HG03354 (cell line): Measurements from ENCODE around the gene USPL1.

Experiments used
- ATAC-seq: cut with Tn5 transposase; IDR thresholded peaks from one replicate; pipeline ENCODE4 v1.9.1; 2021; ENCODE audit warnings: mild to moderate bottlenecking; ENCODE audit not compliant: unreplicated experiment, poor library complexity, severe bottlenecking

The USPL1 gene

GRCh38 chr13:30652746-30653386, 35.1 kb downstream of the USPL1 start:
- no peak for ATAC-seq

GRCh38 chr13:30654430-30654829, 36.7 kb downstream of the USPL1 start:
- no peak for ATAC-seq

DNA sequence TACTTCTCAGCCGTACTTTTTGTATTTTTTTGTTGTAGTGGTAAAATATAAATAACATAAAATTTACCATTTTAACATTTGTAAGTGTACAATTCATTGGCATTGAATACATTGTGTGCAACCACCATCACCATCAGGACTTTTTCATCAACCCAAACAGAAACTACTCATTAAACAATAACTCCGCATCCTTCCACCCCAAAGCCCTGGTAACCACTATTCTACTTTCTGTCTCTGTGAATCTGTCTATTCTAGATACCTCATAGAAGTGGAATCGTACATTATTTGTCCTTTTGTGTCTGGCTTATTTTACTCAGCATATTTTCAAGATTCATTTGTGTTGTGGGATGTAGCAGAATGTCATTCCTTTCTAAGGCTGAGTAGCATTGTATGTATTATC, 38.5 kb downstream of the USPL1 start:
- no peak for ATAC-seq

- no peak for ATAC-seq
Observed at GRCh38 chr13:30659980-30660379, 42.3 kb downstream of the USPL1 start.

- ATAC-seq, result no peak
Observed at GRCh38 chr13:30660796-30661195, 43.1 kb downstream of the USPL1 start.

- ATAC-seq, result no peak
Observed at GRCh38 chr13:30664689-30665275, 47.1 kb downstream of the USPL1 start.

DNA sequence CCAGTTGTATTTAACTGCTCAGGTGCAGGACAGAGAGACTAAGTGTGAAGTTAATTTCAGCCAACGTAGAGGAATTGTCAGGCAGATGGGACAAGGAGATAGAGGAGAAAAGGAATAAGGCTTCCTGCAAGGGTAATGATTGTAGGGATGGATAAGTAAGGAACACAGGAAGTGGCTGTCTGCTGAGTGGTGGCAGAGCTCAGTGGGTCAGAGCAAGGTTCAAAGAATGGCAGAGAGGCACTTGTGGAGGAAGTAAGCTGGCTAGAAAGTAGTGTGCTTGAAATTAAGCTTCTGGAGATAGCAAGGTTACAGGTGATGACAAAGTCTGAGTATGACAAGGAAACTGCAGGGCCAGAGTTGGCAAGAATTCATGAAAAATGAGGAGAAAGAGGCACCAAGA, 47.9 kb downstream of the USPL1 start:
- ATAC-seq, result no peak

DNA sequence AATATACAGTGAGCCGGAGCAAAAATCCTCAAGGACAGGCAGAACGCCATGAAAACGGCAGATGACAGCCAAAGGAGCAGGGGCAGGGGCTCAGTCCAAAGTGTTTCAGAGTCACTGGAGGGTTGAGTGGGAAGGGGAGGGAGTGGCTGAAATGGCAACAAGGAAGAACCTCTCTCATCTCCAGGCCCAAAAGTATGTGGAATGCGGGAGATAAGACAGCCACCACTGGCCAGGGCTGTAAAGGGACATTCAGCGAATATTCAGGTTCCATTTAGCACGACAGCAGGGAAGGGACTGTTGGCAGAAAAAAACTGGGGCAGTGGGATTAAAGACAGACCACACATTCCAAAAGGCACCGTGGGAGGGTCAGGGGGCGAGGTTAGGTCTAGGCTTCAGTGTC, 48.4 kb downstream of the USPL1 start:
- ATAC-seq, result no peak

GRCh38 chr13:30667014-30667413, 49.3 kb downstream of the USPL1 start:
- no peak for ATAC-seq

- no peak for ATAC-seq
Observed at GRCh38 chr13:30668312-30668711, 50.6 kb downstream of the USPL1 start.

DNA sequence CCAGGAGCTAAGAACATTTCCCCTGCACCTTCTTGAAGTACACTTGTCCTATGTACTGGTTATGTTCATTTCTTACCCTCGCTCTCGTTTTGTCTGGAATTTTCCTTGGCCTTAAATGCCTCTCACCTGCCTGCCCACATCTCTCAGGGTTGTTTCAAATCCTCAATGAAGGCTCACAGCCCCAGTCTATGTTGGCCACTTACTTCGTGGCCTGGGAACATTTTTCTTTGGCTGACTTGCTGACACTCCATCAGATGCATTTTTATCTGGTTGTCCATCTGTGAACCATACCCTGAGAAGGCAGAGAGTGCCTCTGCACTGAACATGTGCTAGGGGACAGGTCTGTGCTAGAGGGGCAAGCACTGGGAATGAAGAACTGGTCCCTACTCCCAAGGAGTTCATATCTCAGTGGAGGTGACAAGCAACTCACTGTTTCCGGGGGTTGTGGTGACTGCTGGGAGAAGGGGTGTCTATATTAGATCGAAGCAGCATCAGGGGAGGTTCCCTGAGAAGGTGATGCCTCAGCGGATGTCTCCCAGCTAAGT, 53.6 kb downstream of the USPL1 start:
- no peak for ATAC-seq

DNA sequence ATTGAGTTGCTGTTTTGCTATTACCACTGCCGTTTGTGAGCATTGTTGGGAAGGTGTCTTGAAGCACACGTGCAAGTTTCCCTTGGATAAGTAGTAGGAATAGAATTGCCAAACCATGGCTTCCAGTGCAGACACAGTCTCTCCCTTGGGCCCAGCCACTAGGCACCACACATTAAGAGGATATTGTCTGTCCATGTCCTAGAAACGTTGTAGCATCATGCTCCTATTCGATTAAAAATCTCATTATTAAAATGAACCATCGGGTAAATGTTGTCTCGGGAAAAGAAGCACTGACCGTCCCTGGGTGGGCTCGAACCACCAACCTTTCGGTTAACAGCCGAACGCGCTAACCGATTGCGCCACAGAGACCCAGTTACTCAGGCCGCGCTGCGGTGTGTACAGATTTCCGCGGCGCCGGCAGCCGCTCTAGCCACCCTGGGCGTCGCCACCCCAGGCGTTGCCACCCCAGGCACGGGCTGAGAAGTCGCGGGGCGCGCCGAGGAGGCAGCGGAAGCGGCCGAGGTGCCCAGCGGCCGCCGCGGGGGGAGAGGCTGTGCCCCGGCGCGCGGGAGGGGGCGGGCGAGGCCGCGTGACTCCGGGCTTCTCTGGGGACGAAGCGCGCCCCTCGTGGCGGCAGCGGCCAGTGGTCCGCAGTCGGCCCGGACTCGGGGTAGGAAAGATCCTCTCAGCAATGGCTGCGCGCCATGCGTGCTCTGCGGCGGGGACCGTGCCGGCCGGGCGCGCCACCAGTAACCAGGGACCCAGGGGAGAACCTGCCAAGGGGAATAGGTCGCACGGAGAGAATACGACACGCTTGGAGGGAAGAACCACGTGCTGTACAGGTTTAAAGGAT, 56.2 kb downstream of the USPL1 start:
- ATAC-seq, result peak; percentile 94

GRCh38 chr13:30675717-30676116, 58.0 kb downstream of the USPL1 start:
- ATAC-seq, result no peak

DNA sequence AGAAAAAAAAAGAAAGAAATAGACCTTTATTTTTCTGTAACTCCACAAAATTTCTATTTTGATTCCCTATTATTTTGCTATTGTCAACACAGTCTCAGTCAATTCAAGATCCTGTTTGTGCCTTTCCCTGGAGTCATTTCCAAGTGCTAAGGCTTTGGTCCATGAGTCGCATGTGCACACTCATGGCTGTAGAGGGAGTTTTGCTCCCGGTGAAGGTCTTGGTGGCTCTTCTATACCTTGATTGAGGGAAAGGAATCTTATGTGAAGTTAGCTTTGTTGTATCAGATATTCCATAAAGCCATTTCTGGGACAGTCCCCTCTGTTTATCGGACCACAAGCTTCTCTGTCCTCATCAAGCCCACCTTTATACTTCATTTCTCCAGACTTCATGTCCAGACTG, 59.0 kb downstream of the USPL1 start:
- no peak for ATAC-seq

DNA sequence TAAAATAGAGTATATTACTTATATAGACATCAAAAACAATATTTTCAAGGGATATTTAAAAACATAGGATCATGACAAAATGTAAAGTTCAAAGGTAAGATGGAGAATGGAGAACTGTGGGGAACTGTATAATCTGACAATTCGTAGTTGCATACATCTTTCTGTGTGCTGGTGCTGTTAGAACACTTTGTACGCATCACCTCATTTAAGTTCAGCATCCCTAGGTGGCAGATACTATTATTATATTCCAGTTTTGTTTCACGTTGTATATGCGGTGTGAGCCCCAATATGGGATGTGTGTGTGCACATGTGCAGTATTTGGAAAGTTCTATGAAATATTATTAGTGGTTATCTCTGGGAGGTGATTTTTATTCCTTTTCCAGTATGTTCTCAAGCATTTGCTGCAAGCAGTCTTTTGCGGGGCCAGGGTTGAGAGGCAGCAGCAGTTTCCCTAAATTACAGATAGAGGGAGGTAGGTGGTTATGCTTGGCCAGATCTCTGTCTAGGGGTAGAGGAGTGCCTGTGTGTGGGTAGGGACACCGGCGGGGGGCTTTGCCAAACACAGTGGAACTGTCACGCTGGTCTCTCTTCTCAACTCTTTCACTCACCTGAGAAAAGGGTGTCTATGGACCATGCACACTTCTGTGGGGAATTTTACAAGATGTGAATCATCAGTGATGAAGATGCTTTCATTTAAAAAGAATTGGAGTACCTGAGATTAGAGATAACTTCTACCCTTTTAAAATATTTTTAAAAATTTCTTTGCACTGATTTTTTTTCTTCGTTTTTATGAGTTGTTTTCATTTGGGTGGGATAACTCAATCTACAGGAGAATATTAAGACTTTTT, 62.0 kb downstream of the USPL1 start:
- peak; percentile 63 for ATAC-seq

- ATAC-seq, result no peak
Observed at GRCh38 chr13:30681843-30682242, 64.1 kb downstream of the USPL1 start.

DNA sequence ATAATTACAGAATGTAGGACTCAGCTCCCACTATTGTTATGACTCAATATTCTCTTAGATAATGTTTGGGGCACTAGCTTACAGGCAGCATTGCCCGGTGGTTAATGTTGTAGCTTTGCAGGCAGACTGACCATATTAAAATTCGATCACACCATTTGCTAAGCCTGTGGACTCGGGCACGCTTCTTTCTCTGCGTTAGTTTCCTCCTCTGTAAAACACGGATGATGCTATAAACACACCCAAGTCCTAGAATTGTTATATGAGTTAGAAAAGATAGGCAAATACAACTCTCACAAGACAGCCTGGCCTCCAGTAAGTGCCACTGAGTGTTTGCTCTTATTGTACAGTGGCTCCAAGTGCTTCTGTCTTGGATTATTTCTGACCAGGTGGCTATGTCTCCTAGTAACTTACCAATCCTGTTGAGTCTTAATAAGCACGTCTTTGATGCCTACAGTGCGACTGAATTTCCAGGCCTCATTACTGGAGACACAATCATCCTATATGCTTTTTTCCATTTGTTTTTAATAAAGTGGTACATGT, 67.7 kb downstream of the USPL1 start:
- ATAC-seq, result no peak

DNA sequence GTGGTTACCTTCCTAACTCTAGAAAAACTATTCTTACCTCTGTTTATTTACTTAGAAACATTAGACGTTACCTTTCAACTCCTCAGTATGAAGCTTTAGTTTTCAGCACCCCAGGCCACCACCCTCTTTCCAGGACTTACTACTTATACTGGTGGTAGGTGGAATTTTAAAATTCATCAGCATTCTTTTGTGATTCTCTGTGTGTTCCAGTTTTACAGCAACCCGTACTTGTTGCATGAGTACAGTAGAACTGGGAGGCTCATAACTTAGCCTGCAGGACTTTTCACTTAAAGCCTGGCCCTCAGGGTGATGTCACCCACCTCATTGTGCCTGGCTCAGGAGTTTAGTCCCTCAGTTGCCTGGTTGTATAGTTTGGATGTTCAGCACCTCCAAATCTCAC, 68.3 kb downstream of the USPL1 start:
- no peak for ATAC-seq

GRCh38 chr13:30687601-30688000, 69.9 kb downstream of the USPL1 start:
- no peak for ATAC-seq

- ATAC-seq, result no peak
Observed at GRCh38 chr13:30689752-30690151, 72.0 kb downstream of the USPL1 start.
